Stomach (tissue), 4 donors: ENCODE data around the gene PRTN3.

ENCODE experiments used
- EP300 ChIP-seq: sonication (generic); formaldehyde crosslinking; IDR thresholded peaks from one replicate; pipeline ENCODE4 v1.6.1; 2017; ENCODE audit warnings: antibody characterized with exemption
- POLR2AphosphoS5 ChIP-seq, 3 donors: sonication (generic); formaldehyde crosslinking; IDR thresholded peaks; one replicate each; pipeline ENCODE4 v1.6.1; 2016; ENCODE audit warnings: antibody characterized with exemption in 3 of 3
- TF ChIP-seq, protein P1 (sequence below), 7 experiments: fragments of 450-650 bp in 4 of 7; fragments of 200-600 bp in 3 of 7; sonication (generic) in 3 of 7; IDR thresholded peaks; one replicate each; pipeline ENCODE4 v1.5.1; 2016 to 2019; ENCODE audit warnings: antibody characterized with exemption in 7 of 7, control low read depth in 2 of 7, mild to moderate bottlenecking in 1 of 7

- TF ChIP-seq EP300 (no peak), POLR2AphosphoS5 (IDR thresholded peaks at IDR 0.05) (no peak)
- TF ChIP-seq, protein P1, sequence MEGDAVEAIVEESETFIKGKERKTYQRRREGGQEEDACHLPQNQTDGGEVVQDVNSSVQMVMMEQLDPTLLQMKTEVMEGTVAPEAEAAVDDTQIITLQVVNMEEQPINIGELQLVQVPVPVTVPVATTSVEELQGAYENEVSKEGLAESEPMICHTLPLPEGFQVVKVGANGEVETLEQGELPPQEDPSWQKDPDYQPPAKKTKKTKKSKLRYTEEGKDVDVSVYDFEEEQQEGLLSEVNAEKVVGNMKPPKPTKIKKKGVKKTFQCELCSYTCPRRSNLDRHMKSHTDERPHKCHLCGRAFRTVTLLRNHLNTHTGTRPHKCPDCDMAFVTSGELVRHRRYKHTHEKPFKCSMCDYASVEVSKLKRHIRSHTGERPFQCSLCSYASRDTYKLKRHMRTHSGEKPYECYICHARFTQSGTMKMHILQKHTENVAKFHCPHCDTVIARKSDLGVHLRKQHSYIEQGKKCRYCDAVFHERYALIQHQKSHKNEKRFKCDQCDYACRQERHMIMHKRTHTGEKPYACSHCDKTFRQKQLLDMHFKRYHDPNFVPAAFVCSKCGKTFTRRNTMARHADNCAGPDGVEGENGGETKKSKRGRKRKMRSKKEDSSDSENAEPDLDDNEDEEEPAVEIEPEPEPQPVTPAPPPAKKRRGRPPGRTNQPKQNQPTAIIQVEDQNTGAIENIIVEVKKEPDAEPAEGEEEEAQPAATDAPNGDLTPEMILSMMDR (IDR thresholded peaks at IDR 0.05) = no peak
Measured at GRCh38 chr19:890831-891230, 50.0 kb downstream of the PRTN3 start.
